Measurements from ENCODE around the gene SORBS2. TPM values are rescaled to one million over a fixed set of nuclear protein-coding genes. Genes with fewer than 3 reads are reported as not detected.

The SORBS2 gene
- total and polyA plus RNA-seq, 3 donors from 2014 or later, result 20.2 to 47.7 (median 26.0) TPM

DNA sequence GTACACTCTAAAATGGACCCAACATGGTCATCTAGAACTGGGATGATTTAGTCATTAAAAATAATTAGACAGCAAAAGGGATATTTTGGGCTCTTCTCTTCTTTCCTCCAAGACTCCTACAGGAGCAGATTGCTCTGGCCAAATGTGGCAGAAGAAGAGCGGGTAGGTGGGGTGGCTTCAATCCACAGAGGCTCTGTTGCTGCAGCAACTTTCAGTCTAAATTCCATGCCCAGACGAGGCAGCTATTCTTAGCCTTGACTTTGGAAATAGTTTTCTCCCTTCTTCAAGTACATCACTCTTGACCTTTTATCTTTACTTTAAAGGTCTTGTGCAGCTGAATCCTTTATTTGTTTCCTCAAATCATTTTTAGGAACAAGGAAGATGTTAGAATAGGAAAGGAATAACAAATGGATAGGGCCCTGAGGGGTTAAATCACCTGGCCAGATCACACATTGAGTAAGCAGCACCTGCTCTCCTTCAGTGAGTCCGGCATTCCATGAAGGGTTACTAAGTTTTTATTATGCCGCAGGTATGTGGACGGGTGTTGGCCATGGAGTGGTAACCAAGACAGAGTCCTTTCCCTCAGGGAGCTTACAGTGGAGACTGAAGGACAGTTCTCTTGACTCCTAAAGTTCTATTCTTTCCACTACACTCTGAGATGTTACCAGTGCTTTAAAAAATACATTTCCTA is 19.3 kb upstream of the SORBS2 start:
- Histone ChIP-seq H3K4me1 (peaks cover 3% of the 10 kb centered on the region), H3K27ac (no peak overlapping the region), H3K9me3 (no peaks in the 10 kb centered on the region), H3K4me3 (no peak overlapping the region), H3K27me3 (no peaks in the 10 kb centered on the region), H3K36me3 (ENCODE audit: low read depth, missing control alignments) (no peaks in the 10 kb centered on the region)
- no peak for DNase-seq
- intact Hi-C loops (cut with DNase I; ENCODE audit: low total_unique reads), result no loop called here
- TF ChIP-seq, protein P1, sequence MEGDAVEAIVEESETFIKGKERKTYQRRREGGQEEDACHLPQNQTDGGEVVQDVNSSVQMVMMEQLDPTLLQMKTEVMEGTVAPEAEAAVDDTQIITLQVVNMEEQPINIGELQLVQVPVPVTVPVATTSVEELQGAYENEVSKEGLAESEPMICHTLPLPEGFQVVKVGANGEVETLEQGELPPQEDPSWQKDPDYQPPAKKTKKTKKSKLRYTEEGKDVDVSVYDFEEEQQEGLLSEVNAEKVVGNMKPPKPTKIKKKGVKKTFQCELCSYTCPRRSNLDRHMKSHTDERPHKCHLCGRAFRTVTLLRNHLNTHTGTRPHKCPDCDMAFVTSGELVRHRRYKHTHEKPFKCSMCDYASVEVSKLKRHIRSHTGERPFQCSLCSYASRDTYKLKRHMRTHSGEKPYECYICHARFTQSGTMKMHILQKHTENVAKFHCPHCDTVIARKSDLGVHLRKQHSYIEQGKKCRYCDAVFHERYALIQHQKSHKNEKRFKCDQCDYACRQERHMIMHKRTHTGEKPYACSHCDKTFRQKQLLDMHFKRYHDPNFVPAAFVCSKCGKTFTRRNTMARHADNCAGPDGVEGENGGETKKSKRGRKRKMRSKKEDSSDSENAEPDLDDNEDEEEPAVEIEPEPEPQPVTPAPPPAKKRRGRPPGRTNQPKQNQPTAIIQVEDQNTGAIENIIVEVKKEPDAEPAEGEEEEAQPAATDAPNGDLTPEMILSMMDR (IDR thresholded peaks at IDR 0.05), result no peak
- no peak for TF ChIP-seq POLR2A (IDR thresholded peaks at IDR 0.05)
- WGBS, 2 donors, result 73 to 87% methylated on average over 5 of the region's 5 CpGs

DNA sequence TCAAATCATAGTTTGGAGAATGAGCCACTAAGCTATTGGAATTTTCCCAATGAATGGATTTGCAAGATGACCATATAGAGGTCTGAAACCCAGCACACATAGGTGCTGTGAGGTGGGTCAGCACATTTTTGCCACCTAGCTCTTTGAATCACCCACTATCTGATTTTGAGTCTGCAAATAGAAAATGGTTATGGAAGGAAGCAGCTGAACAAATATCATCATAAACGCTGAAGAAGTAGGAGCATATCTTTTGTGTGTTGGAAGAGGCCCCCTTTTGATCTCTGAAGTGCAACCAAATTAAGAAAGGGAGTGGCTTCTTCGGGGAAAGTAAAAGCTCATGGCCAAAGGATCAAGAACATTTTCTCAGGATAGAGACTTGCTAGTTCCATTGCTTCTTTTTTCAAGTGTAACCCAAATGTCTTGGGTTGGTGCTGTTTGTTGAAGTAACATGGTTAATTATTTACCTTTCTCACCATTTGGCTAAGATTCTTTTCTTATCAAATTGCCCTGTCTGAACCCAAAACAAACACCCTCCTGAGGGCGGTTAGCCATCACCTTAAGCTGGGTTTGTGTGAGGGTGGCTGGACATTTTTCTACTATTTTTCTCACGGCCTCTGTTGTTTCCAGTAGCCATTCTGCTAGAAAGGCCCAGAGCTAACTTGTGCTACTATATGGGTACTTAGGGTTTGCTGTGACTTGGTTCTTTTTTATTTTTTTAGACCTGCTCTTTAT is 18.4 kb upstream of the SORBS2 start:
- H3K9me3 ChIP-seq, result no peaks in the 10 kb centered on the region
- 76 to 78% methylated on average over 4 of the region's 4 CpGs for WGBS, 2 donors
- H3K4me3 ChIP-seq, result no peak overlapping the region
- H3K4me1 ChIP-seq, result peaks cover 3% of the 10 kb centered on the region
- H3K27me3 ChIP-seq, result no peaks in the 10 kb centered on the region
- intact Hi-C loops (cut with DNase I; ENCODE audit: low total_unique reads), result no loop called here
- H3K36me3 ChIP-seq (ENCODE audit: low read depth, missing control alignments), result no peaks in the 10 kb centered on the region
- no peak for DNase-seq
- no peak overlapping the region for H3K27ac ChIP-seq
- TF ChIP-seq POLR2A (IDR thresholded peaks at IDR 0.05), result no peak
- TF ChIP-seq, protein P1 (IDR thresholded peaks at IDR 0.05), result no peak

DNA sequence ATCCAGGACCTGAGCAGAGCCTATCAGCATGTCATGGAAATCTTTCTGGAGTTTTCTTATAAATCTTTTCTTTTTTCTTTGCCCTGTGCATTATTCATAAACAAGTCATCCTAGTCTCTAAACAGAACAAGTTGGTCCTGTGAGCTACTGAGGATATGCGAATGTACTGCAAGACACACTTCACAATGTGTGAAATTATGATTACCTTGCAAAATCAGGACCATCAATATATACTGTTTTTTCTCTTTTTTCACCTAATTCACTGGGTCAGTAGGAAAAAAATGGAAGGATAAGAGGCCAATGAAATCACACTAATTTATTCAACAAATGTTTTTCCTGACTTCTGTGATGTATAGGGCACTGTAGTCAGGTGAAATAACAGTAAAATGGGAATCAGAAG is 14.4 kb upstream of the SORBS2 start:
- Histone ChIP-seq H3K4me1 (no peaks in the 10 kb centered on the region), H3K27me3 (no peaks in the 10 kb centered on the region), H3K9me3 (no peaks in the 10 kb centered on the region), H3K36me3 (ENCODE audit: low read depth, missing control alignments) (no peaks in the 10 kb centered on the region), H3K27ac (no peak overlapping the region), H3K4me3 (no peak overlapping the region)
- intact Hi-C loops (cut with DNase I; ENCODE audit: low total_unique reads), result no loop called here
- no peak for DNase-seq
- WGBS, 2 donors, result 0% methylated on average over 1 of the region's 1 CpG
- TF ChIP-seq POLR2A (IDR thresholded peaks at IDR 0.05), result no peak
- TF ChIP-seq, protein P1 (IDR thresholded peaks at IDR 0.05), result no peak

DNA sequence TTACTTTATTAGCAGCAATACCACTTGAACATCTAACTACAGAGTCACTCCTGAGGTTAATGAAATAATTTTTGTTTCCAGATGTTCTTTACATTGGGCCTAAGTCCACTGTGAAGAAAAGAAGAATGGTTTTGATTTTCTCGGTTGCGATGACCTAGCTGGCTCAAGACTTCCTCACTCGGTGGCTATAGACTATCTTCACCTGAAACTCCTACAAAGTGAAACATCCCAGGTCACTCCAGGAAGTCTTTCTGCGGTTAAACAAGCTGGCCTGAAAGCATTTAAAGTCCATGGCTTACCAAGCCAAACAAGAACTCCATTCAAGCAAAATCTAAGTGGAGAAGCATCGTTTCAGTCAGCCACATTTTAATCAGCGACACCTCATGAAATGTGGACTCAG is 13.7 kb upstream of the SORBS2 start:
- H3K9me3 ChIP-seq, result no peaks in the 10 kb centered on the region
- no peaks in the 10 kb centered on the region for H3K27me3 ChIP-seq
- H3K36me3 ChIP-seq (ENCODE audit: low read depth, missing control alignments), result no peaks in the 10 kb centered on the region
- no peak for DNase-seq
- H3K27ac ChIP-seq, result no peak overlapping the region
- 90 to 94% methylated on average over 6 of the region's 6 CpGs for WGBS, 2 donors
- H3K4me1 ChIP-seq, result no peaks in the 10 kb centered on the region
- TF ChIP-seq, protein P1 (IDR thresholded peaks at IDR 0.05), result no peak
- TF ChIP-seq POLR2A (IDR thresholded peaks at IDR 0.05), result no peak
- intact Hi-C loops (cut with DNase I; ENCODE audit: low total_unique reads), result no loop called here
- H3K4me3 ChIP-seq, result no peak overlapping the region

All from testis (tissue), 3 donors.